Thyroid gland (tissue), 4 donors: Measurements from ENCODE around the gene GALNT8.

Source experiments
- CTCF ChIP-seq, 6 experiments: fragments of 200-600 bp in 3 of 6; fragments of 450-650 bp in 3 of 6; sonication (generic) in 3 of 6; IDR thresholded peaks; one replicate each; pipeline ENCODE4 v1.5.1; 2016 to 2019; ENCODE audit warnings: antibody characterized with exemption in 6 of 6, mild to moderate bottlenecking in 2 of 6, inconsistent platforms in 1 of 6, moderate library complexity in 1 of 6
- POLR2A ChIP-seq, 2 donors: fragments of 450-650 bp; IDR thresholded peaks; one replicate each; pipeline ENCODE4 v1.6.1; 2017; ENCODE audit warnings: antibody characterized with exemption in 2 of 2, mild to moderate bottlenecking in 2 of 2, moderate library complexity in 1 of 2

- TF ChIP-seq CTCF (IDR thresholded peaks at IDR 0.05): no peak
- TF ChIP-seq POLR2A (IDR thresholded peaks at IDR 0.05): no peak
These were observed 96.7 kb downstream of the GALNT8 start for GRCh38 chr12:4816744-4817525.
